Measurements from ENCODE around the gene KIF13A. TPM values are rescaled to one million over a fixed set of nuclear protein-coding genes. Genes with fewer than 3 reads are reported as not detected.
"Not testable (repeated sequence)": the region's sequence is repeated elsewhere in the genome, so short reads cannot be mapped to it uniquely, and the experiment has no call there.

Gene KIF13A
- total RNA-seq, 2 donors from 2014 or later, result 36.8 to 57.5 TPM

DNA sequence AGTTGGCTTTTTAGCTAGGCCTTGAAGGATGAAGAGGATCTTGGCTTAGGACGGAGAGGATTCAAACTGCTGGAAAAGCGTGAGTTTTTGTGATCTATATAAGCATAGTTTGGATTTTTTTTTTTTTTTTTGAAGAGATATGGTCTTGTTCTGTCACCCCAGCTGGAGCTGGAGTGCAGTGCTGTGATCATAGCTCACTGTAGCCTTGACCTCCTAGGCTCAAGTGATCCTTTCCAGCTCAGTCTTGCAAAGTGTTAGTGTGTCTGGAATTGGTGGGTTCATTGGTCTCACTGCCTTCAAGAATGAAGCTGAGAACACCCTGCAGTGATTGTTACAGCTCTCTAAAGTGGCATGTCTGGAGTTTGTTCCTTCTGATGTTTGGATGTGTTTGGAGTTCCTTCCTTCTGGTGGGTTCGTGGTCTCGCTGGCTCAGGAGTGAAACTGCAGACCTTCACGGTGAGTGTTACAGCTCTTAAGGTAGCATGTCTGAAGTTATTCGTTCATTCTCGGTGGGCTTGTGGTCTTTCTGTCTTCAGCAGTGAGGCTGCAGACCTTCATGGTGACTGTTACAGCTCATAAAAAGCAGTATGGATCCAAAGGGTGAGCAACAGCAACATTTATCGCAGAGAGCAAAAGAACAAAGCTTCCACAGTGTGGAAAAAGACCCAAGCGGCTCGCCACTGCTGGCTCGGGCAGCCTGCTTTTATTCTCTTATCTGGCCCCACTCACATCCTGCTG is 243.2 kb downstream of the KIF13A start:
- H3K9me3 ChIP-seq, result no peaks in the 10 kb centered on the region
- no peaks in the 10 kb centered on the region for H3K27me3 ChIP-seq (replicated peaks; ENCODE audit: insufficient read depth)
- no peak overlapping the region for H3K27ac ChIP-seq
- TF ChIP-seq CTCF (IDR thresholded peaks at IDR 0.05) (no peak), POLR2A (IDR thresholded peaks at IDR 0.05) (no peak), POLR2AphosphoS5 (IDR thresholded peaks at IDR 0.05) (no peak)
- intact Hi-C loops (cut with DNase I), result no loop called here
- no peaks in the 10 kb centered on the region for H3K36me3 ChIP-seq
- DNase-seq (ENCODE audit: low spot score), result no peak
- H3K4me1 ChIP-seq (replicated peaks), result no peaks in the 10 kb centered on the region
- H3K4me3 ChIP-seq, result no peak overlapping the region
- 79% methylated on average over 11 of the region's 11 CpGs for WGBS

DNA sequence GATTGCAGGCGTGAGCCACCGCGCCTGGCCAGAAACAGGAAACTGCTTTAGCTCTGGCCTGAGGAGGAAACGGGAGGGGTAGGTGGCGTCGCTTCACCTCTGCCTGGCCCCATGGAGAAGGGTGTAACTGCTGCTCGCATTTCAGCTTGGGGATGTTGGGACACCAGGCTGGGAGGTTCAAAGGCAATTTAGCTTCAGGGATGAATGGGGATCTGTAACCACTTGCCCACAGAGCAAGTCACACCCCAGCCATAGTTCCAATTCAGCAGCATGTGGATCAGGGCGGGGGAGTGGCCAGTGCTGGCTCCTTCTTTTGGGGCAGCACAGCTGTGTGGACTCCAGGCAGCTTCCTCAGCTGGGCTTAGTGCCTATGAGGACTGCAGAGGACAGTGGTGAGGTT is 245.9 kb downstream of the KIF13A start:
- DNase-seq (ENCODE audit: low spot score), result no peak
- TF ChIP-seq POLR2A (IDR thresholded peaks at IDR 0.05) (no peak), POLR2AphosphoS5 (IDR thresholded peaks at IDR 0.05) (no peak), CTCF (IDR thresholded peaks at IDR 0.05) (no peak)
- Histone ChIP-seq H3K4me3 (no peak overlapping the region), H3K27me3 (replicated peaks; ENCODE audit: insufficient read depth) (no peaks in the 10 kb centered on the region), H3K27ac (no peak overlapping the region), H3K4me1 (replicated peaks) (no peaks in the 10 kb centered on the region), H3K36me3 (no peaks in the 10 kb centered on the region), H3K9me3 (no peaks in the 10 kb centered on the region)
- WGBS, result 42% methylated on average over 8 of the region's 8 CpGs
- intact Hi-C loops (cut with DNase I), result no loop called here

DNA sequence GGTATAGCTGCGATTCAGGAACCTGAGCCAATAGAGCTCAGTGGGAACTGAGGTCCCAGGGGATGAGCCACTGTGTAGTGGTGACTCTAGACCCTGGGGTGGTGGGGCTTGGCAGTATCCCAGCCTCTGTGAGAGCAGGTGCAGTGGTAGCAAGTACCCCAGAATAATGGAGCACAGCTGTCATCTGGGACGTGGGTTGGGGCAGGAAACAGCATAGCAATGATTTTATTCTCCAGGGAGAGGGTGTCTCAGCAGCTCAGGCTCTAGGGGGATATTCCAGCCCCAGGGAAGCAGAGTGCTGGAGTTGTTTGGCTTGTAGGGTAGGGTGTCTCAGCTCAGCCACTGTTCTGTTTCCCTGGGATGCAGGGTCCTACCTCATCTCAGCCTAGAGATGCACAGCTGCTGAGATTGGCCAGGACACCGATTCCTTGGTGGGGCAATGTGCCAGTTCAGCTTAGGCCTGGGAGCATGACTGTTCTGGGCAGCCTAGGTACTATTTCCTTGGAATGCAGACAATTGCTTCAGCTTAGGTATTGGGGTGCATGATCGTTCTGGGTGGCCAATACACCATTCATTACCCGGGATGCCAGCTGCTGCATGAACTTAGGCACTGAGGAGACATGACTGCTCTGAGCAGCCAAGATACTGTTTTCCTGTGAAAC is 246.7 kb downstream of the KIF13A start:
- Histone ChIP-seq H3K4me3 (no peak overlapping the region), H3K27me3 (replicated peaks; ENCODE audit: insufficient read depth) (no peaks in the 10 kb centered on the region), H3K9me3 (no peaks in the 10 kb centered on the region), H3K4me1 (replicated peaks) (no peaks in the 10 kb centered on the region), H3K36me3 (no peaks in the 10 kb centered on the region), H3K27ac (no peak overlapping the region)
- TF ChIP-seq POLR2A (IDR thresholded peaks at IDR 0.05) (no peak), POLR2AphosphoS5 (IDR thresholded peaks at IDR 0.05) (no peak), CTCF (IDR thresholded peaks at IDR 0.05) (no peak)
- no peak for DNase-seq (ENCODE audit: low spot score)
- intact Hi-C loops (cut with DNase I), result no loop called here
- 63% methylated on average over 5 of the region's 5 CpGs for WGBS

GRCh38 chr6:17737704-17738252 is 249.7 kb downstream of the KIF13A start:
- Histone ChIP-seq H3K36me3 (no peaks in the 10 kb centered on the region), H3K4me1 (replicated peaks) (no peaks in the 10 kb centered on the region), H3K27me3 (replicated peaks; ENCODE audit: insufficient read depth) (no peaks in the 10 kb centered on the region), H3K9me3 (no peaks in the 10 kb centered on the region), H3K4me3 (no peak overlapping the region), H3K27ac (no peak overlapping the region)
- no peak for TF ChIP-seq POLR2AphosphoS5 (IDR thresholded peaks at IDR 0.05)
- no peak for TF ChIP-seq POLR2A (IDR thresholded peaks at IDR 0.05)
- no peak for TF ChIP-seq CTCF (IDR thresholded peaks at IDR 0.05)
- intact Hi-C loops (cut with DNase I), result no loop called here
- DNase-seq (ENCODE audit: low spot score), result no peak
- 93% methylated on average over 1 of the region's 1 CpG for WGBS

DNA sequence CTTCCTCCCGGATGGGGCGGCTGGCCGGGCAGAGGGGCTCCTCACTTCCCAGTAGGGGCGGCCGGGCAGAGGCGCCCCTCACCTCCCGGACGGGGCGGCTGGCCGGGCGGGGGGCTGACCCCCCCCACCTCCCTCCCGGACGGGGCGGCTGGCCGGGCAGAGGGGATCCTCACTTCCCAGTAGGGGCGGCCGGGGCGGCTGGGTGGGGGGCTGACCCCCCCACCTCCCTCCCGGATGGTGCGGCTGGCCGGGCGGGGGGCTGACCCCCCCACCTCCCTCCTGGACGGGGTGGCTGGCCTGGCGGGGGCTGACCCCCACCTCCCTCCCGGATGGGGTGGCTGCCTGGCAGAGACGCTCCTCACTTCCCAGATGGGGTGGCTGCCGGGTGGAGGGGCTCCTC is 252.1 kb downstream of the KIF13A start:
- H3K36me3 ChIP-seq; H3K9me3 ChIP-seq; H3K4me1 ChIP-seq (replicated peaks); H3K27ac ChIP-seq; H3K27me3 ChIP-seq (replicated peaks; ENCODE audit: insufficient read depth); intact Hi-C loops (cut with DNase I); DNase-seq (ENCODE audit: low spot score); H3K4me3 ChIP-seq: not testable (repeated sequence)
- 100% methylated on average over 3 of the region's 27 CpGs for WGBS

Measured in prostate gland (tissue), 2 donors.